Colonic mucosa (tissue), 4 donors: Measurements from ENCODE around the gene DAGLA. TPM values are rescaled to one million over a fixed set of nuclear protein-coding genes. Genes with fewer than 3 reads are reported as not detected.
A peak's percentile ranks its signal among the peaks of the same experiment; 100 is the strongest.

Experiments
- DNase-seq: peaks from one replicate; pipeline ENCODE4 v3.0.0-alpha.2; 2020
- H3K27ac ChIP-seq: fragments of 200-600 bp; one replicate; pipeline ENCODE4 v1.8.0; 2021
- H3K27me3 ChIP-seq: fragments of 200-600 bp; one replicate; pipeline ENCODE4 v1.8.0; 2021
- H3K36me3 ChIP-seq: fragments of 200-600 bp; one replicate; pipeline ENCODE4 v1.8.0; 2021
- H3K4me1 ChIP-seq: fragments of 200-600 bp; one replicate; pipeline ENCODE4 v1.8.0; 2021; ENCODE audit warnings: mild to moderate bottlenecking
- H3K4me3 ChIP-seq: fragments of 200-600 bp; one replicate; pipeline ENCODE4 v1.8.0; 2021
- H3K9ac ChIP-seq, 2 donors: one replicate each; pipeline ENCODE4 v1.7.0; 2013; ENCODE audit warnings: control low read depth in 2 of 2, low read depth in 2 of 2, low read length in 2 of 2
- H3K9me3 ChIP-seq: fragments of 200-600 bp; one replicate; pipeline ENCODE4 v1.8.0; 2021
- CTCF ChIP-seq: fragments of 200-600 bp; IDR thresholded peaks from one replicate; pipeline ENCODE4 v1.8.0; 2022; ENCODE audit warnings: antibody characterized with exemption, mild to moderate bottlenecking
- intact Hi-C: fragments of 100-400 bp; cut with DNase I; formaldehyde crosslinking; loops from one replicate; pipeline ENCODE4 v1.14.1; 2022
- total RNA-seq, 2 donors: library from RNA; stranded (reverse); fragmentation: NEBNext Ultra II Directional in 1 of 2; extraction: Animal tissue kit (Norgen Biotek cat#: 25700) in 1 of 2; gene quantifications; one replicate each; pipeline ENCODE4 v1.2.1, GENCODE V29; 2021
- donor health status: healthy.
- donor health status: DM: no; HTN: no; CAD: no.
- donor health status: DM: no; HTN: no; CAD: no.

The DAGLA gene
- total RNA-seq, 2 donors from 2014 or later, result 7.5 to 12.2 TPM

GRCh38 chr11:61728066-61728939 lies 48.1 kb downstream of the DAGLA start:
- Histone ChIP-seq H3K4me3 (no peak overlapping the region), H3K9me3 (no peaks in the 10 kb centered on the region), H3K27ac (no peak overlapping the region), H3K27me3 (no peaks in the 10 kb centered on the region), H3K36me3 (no peaks in the 10 kb centered on the region), H3K4me1 (no peaks in the 10 kb centered on the region), H3K9ac (no peak overlapping the region)
- no peak for DNase-seq
- TF ChIP-seq CTCF, result no peak
- intact Hi-C loops, result no loop called here

- H3K27ac ChIP-seq, result no peak overlapping the region
- H3K4me1 ChIP-seq, result no peaks in the 10 kb centered on the region
- no peaks in the 10 kb centered on the region for H3K36me3 ChIP-seq
- no peaks in the 10 kb centered on the region for H3K9me3 ChIP-seq
- H3K4me3 ChIP-seq, result no peak overlapping the region
- intact Hi-C loops, result no loop called here
- no peak for DNase-seq
- no peak overlapping the region for H3K9ac ChIP-seq
- no peak for TF ChIP-seq CTCF
- H3K27me3 ChIP-seq, result no peaks in the 10 kb centered on the region
Measured at GRCh38 chr11:61728940-61729219, 48.7 kb downstream of the DAGLA start.

GRCh38 chr11:61730240-61730994 lies 50.2 kb downstream of the DAGLA start:
- DNase-seq, result peak; percentile 47

GRCh38 chr11:61731211-61731951 lies 51.2 kb downstream of the DAGLA start:
- H3K27ac ChIP-seq, result no peak overlapping the region
- no peak overlapping the region for H3K4me3 ChIP-seq
- TF ChIP-seq CTCF, result no peak
- intact Hi-C loops, result no loop called here
- H3K9me3 ChIP-seq, result no peaks in the 10 kb centered on the region
- H3K27me3 ChIP-seq, result no peaks in the 10 kb centered on the region
- H3K9ac ChIP-seq, result no peak overlapping the region
- H3K4me1 ChIP-seq, result no peaks in the 10 kb centered on the region
- DNase-seq, result no peak
- H3K36me3 ChIP-seq, result no peaks in the 10 kb centered on the region

More at GRCh38 chr11:61730240-61730994, 50.2 kb downstream of the DAGLA start:
- H3K27ac ChIP-seq, result no peak overlapping the region
- no peaks in the 10 kb centered on the region for H3K4me1 ChIP-seq
- no peak for TF ChIP-seq CTCF
- no peaks in the 10 kb centered on the region for H3K36me3 ChIP-seq
- no peaks in the 10 kb centered on the region for H3K27me3 ChIP-seq
- intact Hi-C loops, result no loop called here
- H3K4me3 ChIP-seq, result no peak overlapping the region
- H3K9ac ChIP-seq, result no peak overlapping the region
- no peaks in the 10 kb centered on the region for H3K9me3 ChIP-seq

- no peak overlapping the region for H3K4me3 ChIP-seq
- H3K36me3 ChIP-seq, result no peaks in the 10 kb centered on the region
- no peak for TF ChIP-seq CTCF
- no peak overlapping the region for H3K9ac ChIP-seq
- intact Hi-C loops, result loop anchor here (1.0 kb wide), 1 partner anchor 53 kb away; no protein-coding TSS in a partner anchor
- H3K27ac ChIP-seq, result no peak overlapping the region
- H3K9me3 ChIP-seq, result no peaks in the 10 kb centered on the region
- H3K27me3 ChIP-seq, result no peaks in the 10 kb centered on the region
- DNase-seq, result no peak
- no peaks in the 10 kb centered on the region for H3K4me1 ChIP-seq
Measured at GRCh38 chr11:61731952-61732675, 51.9 kb downstream of the DAGLA start.
